Measurements from ENCODE around the gene SPATA31D1.
"Not testable (repeated sequence)": the region's sequence is repeated elsewhere in the genome, so short reads cannot be mapped to it uniquely, and the experiment has no call there.

SPATA31D1 gene

DNA sequence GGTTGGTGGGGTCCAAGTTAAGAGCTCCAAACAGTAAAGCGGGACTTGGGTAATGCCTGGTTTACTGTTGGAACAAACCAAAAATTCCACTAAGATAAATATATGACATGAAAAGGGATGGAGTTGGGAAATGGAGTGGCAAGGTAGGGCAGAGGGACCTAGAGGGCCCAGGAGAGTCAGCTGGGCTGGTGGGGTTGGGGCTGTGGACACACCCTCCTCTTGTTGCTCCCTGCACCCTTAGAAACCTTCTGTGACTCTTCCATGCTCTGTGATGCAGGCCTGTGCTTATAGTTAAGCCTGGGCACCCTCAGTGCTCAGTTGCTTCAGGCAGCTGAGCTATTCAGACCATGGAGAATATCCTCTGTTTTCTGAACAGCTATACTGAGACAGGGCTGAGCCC lies at the start of gene SPATA31D1:
Gene SPATA31D1, plus strand, starts transcription at position 301 of the 400 bp plus-strand sequence. Its CDS starts 47 bp downstream, at position 348.
- not testable (repeated sequence) for DNase-seq (ENCODE audit: low read depth in 3 of 3, low spot score in 1 of 3)

- not testable (repeated sequence) for DNase-seq (ENCODE audit: low read depth in 3 of 3, low spot score in 1 of 3)
These were observed 45.2 kb upstream of the SPATA31D1 start, which contains the start of gene SPATA31D3 for GRCh38 chr9:81943393-81943792. TSS of gene SPATA31D3 (plus strand) at chr9:81943500. CDS start at chr9:81943586, 86 bp downstream.

- not testable (repeated sequence) for DNase-seq (ENCODE audit: low read depth in 3 of 3, low spot score in 1 of 3)
These were observed 39.9 kb upstream of the SPATA31D1 start for GRCh38 chr9:81948650-81949049.

DNA sequence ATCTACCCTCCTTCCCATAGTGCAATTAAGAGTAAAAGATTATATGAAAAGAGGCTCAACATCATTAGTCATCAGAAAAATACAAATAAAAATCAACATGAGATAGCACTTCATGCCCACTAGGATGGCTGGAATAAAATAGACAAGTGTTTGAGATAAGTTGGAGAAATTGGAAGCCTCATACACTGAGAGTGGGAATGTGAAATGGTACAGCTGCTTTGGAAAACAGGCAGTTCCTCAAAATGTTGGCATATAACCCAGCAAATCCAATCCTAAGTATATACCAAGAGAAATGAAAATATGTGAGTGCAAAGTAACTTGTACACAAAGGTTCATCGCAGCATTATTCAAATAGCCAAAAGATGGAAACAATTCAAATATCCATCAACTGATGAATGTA lies 35.5 kb upstream of the SPATA31D1 start:
- no peak for DNase-seq (ENCODE audit: low read depth in 3 of 3, low spot score in 1 of 3)

GRCh38 chr9:81955625-81956024 lies 32.9 kb upstream of the SPATA31D1 start:
- no peak for DNase-seq (ENCODE audit: low read depth in 3 of 3, low spot score in 1 of 3)

- DNase-seq (ENCODE audit: low read depth in 3 of 3, low spot score in 1 of 3), result no peak
These were observed 24.1 kb upstream of the SPATA31D1 start for GRCh38 chr9:81964218-81965171.

- no peak for DNase-seq (ENCODE audit: low read depth in 3 of 3, low spot score in 1 of 3)
These were observed 20.5 kb upstream of the SPATA31D1 start for GRCh38 chr9:81968026-81968425.

GRCh38 chr9:81969971-81970370 lies 18.6 kb upstream of the SPATA31D1 start:
- DNase-seq (ENCODE audit: low read depth in 3 of 3, low spot score in 1 of 3), result no peak

DNA sequence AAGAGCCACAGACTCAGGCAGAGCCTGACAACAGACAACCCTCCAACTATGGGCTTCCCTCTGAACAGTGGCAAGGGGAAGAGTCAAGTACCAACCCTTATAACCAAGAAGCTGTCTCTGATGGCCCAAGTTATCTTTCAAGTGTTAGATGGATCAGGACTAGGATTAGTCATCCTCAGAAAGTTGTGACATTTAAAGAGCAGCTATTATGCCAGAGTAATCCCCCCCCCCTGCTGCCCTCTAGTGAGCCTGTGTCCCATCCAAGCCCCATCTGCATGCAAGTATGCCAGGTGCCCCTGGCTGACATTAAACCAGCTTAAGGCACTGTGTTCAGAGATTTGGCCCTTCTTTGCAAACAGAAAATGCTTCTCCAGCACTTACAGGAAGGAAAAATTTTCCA lies 16.8 kb upstream of the SPATA31D1 start:
- DNase-seq (ENCODE audit: low read depth in 3 of 3, low spot score in 1 of 3), result no peak

- DNase-seq (ENCODE audit: low read depth in 3 of 3, low spot score in 1 of 3), result no peak
These were observed 13.8 kb upstream of the SPATA31D1 start for GRCh38 chr9:81974764-81975163.

GRCh38 chr9:81976351-81976750 lies 12.2 kb upstream of the SPATA31D1 start:
- no peak for DNase-seq (ENCODE audit: low read depth in 3 of 3, low spot score in 1 of 3)

DNA sequence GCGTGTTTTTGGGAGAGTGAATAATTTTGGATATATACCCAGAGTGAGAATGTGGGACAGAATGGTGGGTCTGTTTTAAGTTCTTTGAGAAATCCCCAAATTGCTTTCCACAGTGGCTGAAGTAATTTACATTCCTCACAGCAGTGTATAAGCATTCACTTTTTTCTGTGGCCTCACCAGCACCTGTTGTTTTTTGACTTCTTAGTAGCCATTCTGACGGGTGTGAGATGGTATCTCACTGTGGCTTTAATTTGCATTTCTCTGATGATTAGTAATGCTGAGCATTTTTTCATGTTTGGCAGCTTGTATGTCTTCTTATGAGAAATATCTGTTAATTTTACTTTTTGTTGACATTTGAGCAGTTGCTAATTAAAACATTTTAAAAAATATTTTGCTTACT lies 9.4 kb upstream of the SPATA31D1 start:
- DNase-seq (ENCODE audit: low read depth in 3 of 3, low spot score in 1 of 3), result no peak

GRCh38 chr9:81980568-81980967 lies 8.0 kb upstream of the SPATA31D1 start:
- DNase-seq (ENCODE audit: low read depth in 3 of 3, low spot score in 1 of 3), result no peak

DNA sequence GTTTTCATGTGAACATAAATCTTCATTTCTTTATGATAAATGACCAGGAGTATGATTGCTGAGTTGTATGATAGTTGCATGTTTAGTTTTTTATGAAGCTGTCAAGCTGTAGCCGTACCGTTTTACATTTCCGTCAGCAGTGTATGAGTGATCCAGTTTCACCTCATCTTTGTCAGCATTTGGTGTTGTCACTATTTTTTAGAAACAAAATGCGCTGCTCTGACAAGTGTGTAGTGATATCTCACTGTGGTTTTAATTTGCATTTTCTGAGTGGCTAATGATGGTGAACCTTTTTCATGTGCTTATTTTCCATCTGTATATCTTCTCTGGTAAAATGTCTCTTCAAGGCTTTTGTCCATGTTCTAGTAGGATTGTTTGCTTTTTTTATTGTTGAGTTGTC lies 6.7 kb upstream of the SPATA31D1 start:
- DNase-seq (ENCODE audit: low read depth in 3 of 3, low spot score in 1 of 3), result no peak

- DNase-seq (ENCODE audit: low read depth in 3 of 3, low spot score in 1 of 3), result no peak
These were observed 3.6 kb upstream of the SPATA31D1 start for GRCh38 chr9:81984928-81985327.

- no peak for DNase-seq (ENCODE audit: low read depth in 3 of 3, low spot score in 1 of 3)
These were observed 2.5 kb upstream of the SPATA31D1 start for GRCh38 chr9:81986051-81986450.

DNA sequence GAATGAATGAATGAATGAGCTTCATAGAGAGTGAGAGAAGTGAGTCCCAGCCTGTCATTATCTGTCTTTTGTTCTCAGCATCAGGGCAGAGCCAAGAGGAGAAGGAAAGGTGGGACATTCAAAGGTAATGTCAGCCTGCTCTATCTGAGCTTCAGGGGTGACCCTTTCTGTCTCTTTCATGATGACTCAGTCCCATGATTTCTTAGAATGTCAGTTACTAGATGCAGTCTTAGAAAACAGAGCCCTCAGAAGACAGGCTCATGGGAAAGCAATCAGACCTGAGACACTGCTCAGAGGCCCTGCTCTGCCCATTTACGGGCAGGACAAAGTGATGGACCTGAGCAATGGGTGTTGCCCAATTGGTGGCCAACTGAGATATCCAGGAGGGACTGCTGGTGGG lies 1.1 kb downstream of the SPATA31D1 start:
- no peak for DNase-seq (ENCODE audit: low read depth in 3 of 3, low spot score in 1 of 3)

DNA sequence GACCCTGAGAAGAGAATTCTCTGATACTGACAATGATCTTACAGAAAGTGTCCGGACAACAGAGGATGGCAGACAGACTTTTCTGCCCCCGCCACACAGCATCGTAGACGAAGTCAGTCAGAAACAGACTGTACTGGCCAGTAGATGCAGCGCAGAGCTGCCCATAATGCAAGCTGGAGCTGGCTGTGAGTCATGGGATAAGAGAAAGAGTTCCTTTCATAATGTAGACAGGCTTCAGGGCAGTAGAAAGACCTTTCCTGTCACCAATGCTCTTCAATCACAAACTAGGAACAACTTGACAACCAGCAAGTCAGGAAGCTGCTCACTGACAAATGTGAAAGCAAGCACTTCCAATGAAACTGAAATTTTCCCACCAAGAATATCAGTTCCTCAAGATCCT lies 5.1 kb downstream of the SPATA31D1 start:
- DNase-seq (ENCODE audit: low read depth in 3 of 3, low spot score in 1 of 3), result no peak

DNA sequence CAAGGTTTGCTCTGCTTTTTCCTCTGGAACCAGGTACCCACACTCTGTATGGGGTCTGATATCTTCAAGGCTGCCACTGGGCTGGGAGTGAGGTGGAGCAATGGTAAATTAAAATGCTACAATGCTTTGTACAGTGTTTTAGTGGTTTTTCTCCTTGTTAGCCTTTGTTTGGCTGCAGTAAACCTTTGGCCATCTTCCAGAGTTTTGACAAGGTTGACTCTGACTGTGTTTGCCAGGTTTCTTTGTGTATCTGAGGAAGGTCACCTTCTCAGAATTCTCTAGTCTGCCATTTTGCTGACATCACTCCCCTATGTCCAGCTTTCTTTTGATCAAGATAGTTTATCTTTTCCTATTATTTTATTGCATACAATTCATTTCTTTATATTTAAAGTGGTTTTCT lies 11.2 kb downstream of the SPATA31D1 start:
- DNase-seq (ENCODE audit: low read depth in 3 of 3, low spot score in 1 of 3), result no peak

- DNase-seq (ENCODE audit: low read depth in 3 of 3, low spot score in 1 of 3), result no peak
These were observed 22.1 kb downstream of the SPATA31D1 start for GRCh38 chr9:82010711-82011110.

- no peak for DNase-seq (ENCODE audit: low read depth in 3 of 3, low spot score in 1 of 3)
These were observed 22.6 kb downstream of the SPATA31D1 start for GRCh38 chr9:82011133-82011532.

DNA sequence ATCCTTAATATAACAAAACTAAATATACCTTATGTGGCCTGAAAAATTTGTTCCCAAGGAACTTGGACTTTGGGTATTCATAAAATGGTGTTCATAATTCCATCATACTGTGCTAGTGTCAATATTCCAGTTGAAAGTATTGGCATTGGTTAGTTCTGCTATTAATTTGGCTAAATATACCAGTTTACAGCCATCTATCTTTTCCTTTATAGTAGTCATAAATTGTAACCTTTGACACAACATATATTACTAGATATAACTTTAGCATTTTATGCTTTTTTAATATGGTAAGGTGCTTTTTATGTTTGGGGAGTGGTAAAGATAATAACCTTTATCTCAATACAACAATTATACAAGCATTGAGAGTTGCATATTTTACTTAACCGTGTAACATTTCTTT lies 23.7 kb downstream of the SPATA31D1 start:
- no peak for DNase-seq (ENCODE audit: low read depth in 3 of 3, low spot score in 1 of 3)

- no peak for DNase-seq (ENCODE audit: low read depth in 3 of 3, low spot score in 1 of 3)
These were observed 31.8 kb downstream of the SPATA31D1 start for GRCh38 chr9:82020331-82020730.
